Fibroblast of skin of back (primary cell): ENCODE results near the gene EXOC1L.

Source experiments
- DNase-seq: peaks from one replicate; pipeline ENCODE4 v3.0.0-alpha.2; 2013

EXOC1L gene

DNA sequence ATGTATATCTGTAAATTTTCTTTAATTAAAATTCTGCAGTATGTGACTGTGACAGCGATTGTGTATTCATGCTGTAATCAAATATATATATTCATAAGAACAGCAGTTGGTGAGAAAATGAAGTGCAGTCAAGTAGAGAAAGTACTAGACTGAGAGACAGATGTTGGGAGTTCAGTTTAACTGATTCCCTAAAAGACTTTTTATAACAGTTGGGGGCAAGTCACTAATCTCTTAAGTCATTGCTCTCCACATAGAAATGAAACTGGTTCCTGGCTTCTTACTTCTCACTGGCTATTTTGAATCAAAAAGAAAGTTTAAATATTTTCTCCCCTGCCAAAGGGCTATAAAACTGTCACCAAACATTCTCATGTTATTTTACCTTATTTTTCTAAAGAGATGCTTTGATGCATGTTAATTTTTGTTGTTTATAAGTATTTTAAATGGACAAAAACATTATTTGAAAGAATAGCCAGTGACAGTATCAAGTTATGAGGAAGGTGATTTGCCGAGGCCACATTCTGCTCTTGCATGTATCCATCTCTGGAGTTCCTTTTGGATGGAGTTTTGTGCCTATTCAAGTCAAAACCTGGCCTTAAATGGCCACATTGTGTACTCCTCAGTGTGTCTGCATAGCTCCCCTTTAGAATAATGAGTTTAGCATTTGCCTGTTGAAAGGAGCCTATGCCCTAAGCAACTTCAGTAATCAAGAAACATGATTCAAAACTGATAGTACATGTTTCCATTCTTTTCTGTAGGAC is 64.7 kb downstream of the EXOC1L start:
- no peak for DNase-seq

DNA sequence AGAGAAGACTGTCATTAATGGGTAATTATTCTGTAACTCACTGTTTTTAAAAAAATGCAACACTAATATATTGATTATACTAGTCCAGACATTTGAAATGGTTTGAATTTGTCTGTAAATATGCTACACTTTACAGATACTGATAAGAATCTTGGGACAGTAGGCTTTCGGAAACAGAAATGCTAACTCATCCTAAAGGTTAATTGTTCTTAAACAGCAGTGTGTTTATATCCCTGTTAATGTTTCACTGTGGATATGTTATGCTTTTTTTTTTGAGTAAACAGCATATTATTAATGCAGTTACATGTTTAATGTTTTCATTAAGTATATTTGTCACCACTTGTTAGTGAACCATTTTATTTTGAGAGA is 65.2 kb downstream of the EXOC1L start:
- no peak for DNase-seq
